HL-60 (cell line): ENCODE measurements around the gene TTC13.

Experiments used
- DNase-seq, 2 experiments: peaks; one replicate each; pipeline ENCODE4 v3.0.0-alpha.2; 2010 to 2020; ENCODE audit warnings: low read depth in 1 of 2, low spot score in 1 of 2
- H3K27ac ChIP-seq: fragments of 250-450 bp; sonication (Bioruptor Pico); replicated peaks from 2 replicates; pipeline ENCODE4 v1.5.1; 2020; ENCODE audit warnings: mild to moderate bottlenecking, moderate library complexity
- H3K27me3 ChIP-seq: fragments of 250-450 bp; sonication (Bioruptor Pico); 2 replicates; pipeline ENCODE4 v1.5.1; 2021; ENCODE audit warnings: mild to moderate bottlenecking, moderate library complexity; ENCODE audit not compliant: insufficient read depth, poor library complexity, severe bottlenecking
- H3K4me3 ChIP-seq: replicated peaks from 2 replicates; pipeline ENCODE4 v1.5.1; 2011; ENCODE audit warnings: mild to moderate bottlenecking, control low read depth, low read length; ENCODE audit not compliant: insufficient read depth
- CTCF ChIP-seq: IDR thresholded peaks from one replicate; pipeline ENCODE4 v1.5.1; 2011; ENCODE audit warnings: low read length, control low read depth, inconsistent platforms; ENCODE audit not compliant: insufficient read depth
- GABPA ChIP-seq: IDR thresholded peaks from 2 replicates; pipeline ENCODE4 v1.6.1; 2012; ENCODE audit warnings: low read depth
- POLR2AphosphoS5 ChIP-seq: IDR thresholded peaks from 2 replicates; pipeline ENCODE4 v1.6.1; 2012; ENCODE audit warnings: low read depth
- REST ChIP-seq: IDR thresholded peaks from 2 replicates; pipeline ENCODE4 v1.6.1; 2012; ENCODE audit warnings: low read depth; ENCODE audit not compliant: insufficient replicate concordance
- SPI1 ChIP-seq: IDR thresholded peaks from 2 replicates; pipeline ENCODE4 v1.6.1; 2012; ENCODE audit warnings: low read depth, mild to moderate bottlenecking, borderline replicate concordance

TTC13 gene

GRCh38 chr1:230977761-230978490 is 735 bp downstream of the TTC13 start:
- H3K27ac ChIP-seq, result peak overlapping the region; percentile 51
- no peak for DNase-seq
- no peaks in the 10 kb centered on the region for H3K27me3 ChIP-seq
- TF ChIP-seq CTCF (no peak), SPI1 (no peak), REST (no peak), GABPA (no peak), POLR2AphosphoS5 (no peak)
- H3K4me3 ChIP-seq, result peak overlapping the region; percentile 92

DNA sequence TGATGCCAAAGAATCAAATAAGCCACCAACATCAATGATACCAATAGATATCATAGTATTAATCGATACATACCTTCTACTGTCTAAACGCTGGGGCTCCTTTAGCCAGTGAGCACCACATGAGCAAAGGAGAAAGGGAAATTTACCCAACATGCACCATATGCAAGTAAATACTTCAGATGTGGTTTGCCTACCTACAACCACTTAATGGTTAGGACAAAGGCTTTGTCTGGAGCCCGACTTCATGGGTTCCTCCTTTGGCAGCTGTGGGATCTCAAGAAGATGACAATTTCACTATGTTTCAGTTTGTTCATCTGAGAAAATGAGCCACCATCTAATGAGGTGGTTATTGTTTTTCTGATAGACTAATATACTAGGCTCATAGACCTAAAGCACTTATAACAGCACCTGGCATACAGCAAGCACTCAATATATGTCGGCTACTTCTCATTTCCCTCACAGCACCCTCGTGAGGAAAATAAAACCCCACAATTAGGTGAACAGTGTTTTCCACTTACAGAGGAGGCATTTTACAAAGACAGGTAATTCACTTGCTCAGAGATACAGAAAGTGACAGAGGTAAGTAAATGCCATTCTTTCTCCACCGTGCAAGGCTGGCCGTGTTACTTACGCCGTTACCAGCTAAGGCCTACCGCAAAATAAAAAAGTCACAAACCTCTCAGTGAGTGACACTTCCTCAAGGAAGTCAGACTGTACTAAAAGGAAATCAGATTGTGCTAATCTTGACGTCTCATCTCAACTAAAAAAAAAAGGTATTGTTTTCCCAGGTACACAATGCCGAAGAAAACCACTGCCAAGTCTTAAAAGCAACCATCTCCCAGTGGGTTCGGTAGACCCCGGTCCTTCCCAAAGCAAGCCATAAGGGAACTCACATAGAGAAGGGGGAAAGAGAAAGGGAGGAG is 1.6 kb downstream of the TTC13 start:
- Histone ChIP-seq H3K4me3 (peak overlapping the region; percentile 92), H3K27me3 (no peaks in the 10 kb centered on the region), H3K27ac (peak overlapping the region; percentile 51; the same call in 1 of the 2 replicates)
- TF ChIP-seq SPI1 (peak; percentile 42; the same call in 1 of the 2 replicates), REST (no peak), GABPA (no peak)
- peak; percentile 35 to 52 for DNase-seq

GRCh38 chr1:230976360-230976759 is 2.3 kb downstream of the TTC13 start:
- no peak overlapping the region for H3K4me3 ChIP-seq
- DNase-seq, result no peak
- no peaks in the 10 kb centered on the region for H3K27me3 ChIP-seq
- TF ChIP-seq POLR2AphosphoS5 (no peak), REST (no peak), SPI1 (no peak), GABPA (no peak), CTCF (no peak)
- no peak overlapping the region for H3K27ac ChIP-seq
